Measurements from ENCODE around the gene MAP4K4. TPM values are rescaled to one million over a fixed set of nuclear protein-coding genes. Genes with fewer than 3 reads are reported as not detected.

Gene MAP4K4
- total and polyA plus RNA-seq, 2 of the 13 experiments (the other 11 are each of a cell fraction or from before 2014, with no cell fraction given): 105 to 264 TPM

GRCh38 chr2:101831351-101831865, 133.9 kb downstream of the MAP4K4 start (continued):
- TF ChIP-seq SNAPC4 (CRISPR knock-in tag; IDR thresholded peaks at IDR 0.05) (no peak), ZNF10 (CRISPR knock-in tag; IDR thresholded peaks at IDR 0.05; ENCODE audit: borderline replicate concordance, low read depth) (no peak), TGIF2 (CRISPR knock-in tag; IDR thresholded peaks at IDR 0.05) (peak; percentile 65; the same call in 1 of the 2 replicates), HDAC2 (CRISPR knock-in tag; IDR thresholded peaks at IDR 0.05) (peak; percentile 25; the same call in 1 of the 2 replicates), KLF11 (CRISPR knock-in tag; IDR thresholded peaks at IDR 0.05) (peak; percentile 68), SUZ12 (IDR thresholded peaks at IDR 0.05; ENCODE audit: low read depth, low read length) (no peak), ZZZ3 (CRISPR knock-in tag; IDR thresholded peaks at IDR 0.05; ENCODE audit: borderline replicate concordance) (no peak), MYPOP (CRISPR knock-in tag; IDR thresholded peaks at IDR 0.05) (0 out of 2 replicates have a peak, but pooled peaks have one; percentile 54), HMG20B (CRISPR knock-in tag; conservative IDR thresholded peaks at IDR 0.05) (no peak), ZFX (CRISPR knock-in tag; IDR thresholded peaks at IDR 0.05; ENCODE audit: low read depth) (peak; percentile 43; the same call in 1 of the 2 replicates)
- TF ChIP-seq, protein P1, sequence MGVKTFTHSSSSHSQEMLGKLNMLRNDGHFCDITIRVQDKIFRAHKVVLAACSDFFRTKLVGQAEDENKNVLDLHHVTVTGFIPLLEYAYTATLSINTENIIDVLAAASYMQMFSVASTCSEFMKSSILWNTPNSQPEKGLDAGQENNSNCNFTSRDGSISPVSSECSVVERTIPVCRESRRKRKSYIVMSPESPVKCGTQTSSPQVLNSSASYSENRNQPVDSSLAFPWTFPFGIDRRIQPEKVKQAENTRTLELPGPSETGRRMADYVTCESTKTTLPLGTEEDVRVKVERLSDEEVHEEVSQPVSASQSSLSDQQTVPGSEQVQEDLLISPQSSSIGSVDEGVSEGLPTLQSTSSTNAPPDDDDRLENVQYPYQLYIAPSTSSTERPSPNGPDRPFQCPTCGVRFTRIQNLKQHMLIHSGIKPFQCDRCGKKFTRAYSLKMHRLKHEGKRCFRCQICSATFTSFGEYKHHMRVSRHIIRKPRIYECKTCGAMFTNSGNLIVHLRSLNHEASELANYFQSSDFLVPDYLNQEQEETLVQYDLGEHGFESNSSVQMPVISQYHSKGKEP (CRISPR knock-in tag; IDR thresholded peaks at IDR 0.05): no peak
- TF ChIP-seq, protein P2, sequence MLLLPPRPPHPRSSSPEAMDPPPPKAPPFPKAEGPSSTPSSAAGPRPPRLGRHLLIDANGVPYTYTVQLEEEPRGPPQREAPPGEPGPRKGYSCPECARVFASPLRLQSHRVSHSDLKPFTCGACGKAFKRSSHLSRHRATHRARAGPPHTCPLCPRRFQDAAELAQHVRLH (CRISPR knock-in tag; IDR thresholded peaks at IDR 0.05; ENCODE audit: borderline replicate concordance, low read depth): no peak
